NB4 (cell line): Measurements from ENCODE around the gene HPS1.

Experiments
- CTCF ChIP-seq: IDR thresholded peaks from one replicate; pipeline ENCODE4 v1.5.1; 2012; ENCODE audit warnings: low read depth, low read length
- MYC ChIP-seq: IDR thresholded peaks from 2 replicates; pipeline ENCODE4 v1.6.1; 2011; ENCODE audit warnings: low read depth, low read length

- TF ChIP-seq CTCF (no peak), MYC (no peak)
Measured at GRCh38 chr10:98384531-98385133, 62.1 kb downstream of the HPS1 start.
